H1 (cell line): ENCODE results near the gene NEDD9. TPM values are rescaled to one million over a fixed set of nuclear protein-coding genes. Genes with fewer than 3 reads are reported as not detected.

Experiments used
- CBX5 ChIP-seq: fragments of 300-800, 300-1000 bp; sonication (generic); IDR thresholded peaks from 2 replicates; pipeline ENCODE4 v1.7.1; 2016; ENCODE audit warnings: antibody characterized with exemption, low read length, low read depth
- KDM4A ChIP-seq: IDR thresholded peaks from one replicate; pipeline ENCODE4 v1.7.1; 2012; ENCODE audit warnings: low read depth, mild to moderate bottlenecking, moderate library complexity, low read length, inconsistent platforms; ENCODE audit not compliant: severe bottlenecking
- SP1 ChIP-seq: IDR thresholded peaks from 2 replicates; pipeline ENCODE4 v1.6.1; 2011; ENCODE audit warnings: low read depth, low read length
- ZNF274 ChIP-seq: IDR thresholded peaks from 2 replicates; pipeline ENCODE4 v1.7.0; 2012; ENCODE audit warnings: low read length, borderline replicate concordance; ENCODE audit errors: extremely low read depth
- polyA plus RNA-seq, 7 experiments: library from polyadenylated mRNA; depleted of rRNA in 3 of 7; stranded (reverse) in 5 of 7; unstranded in 2 of 7; fragments of >200 nt in 5 of 7; fragments of 200-250 nt in 2 of 7; gene quantifications; 1 replicate in 5 of 7; 2 replicates in 1 of 7; 4 replicates in 1 of 7; pipeline versions ENCODE4 v1.2.1 to v1.2.3, GENCODE V29; 2011 to 2013; ENCODE audit warnings: missing spikeins in 2 of 7, mixed read lengths in 2 of 7
- total RNA-seq: library from RNA; stranded (reverse); fragmentation: NEBNext Ultra II Directional; extraction: Animal tissue kit (Norgen Biotek cat#: 25700); gene quantifications from 2 replicates; pipeline ENCODE4 v1.2.1, GENCODE V29; 2021
- TF ChIP-seq, protein P1 (sequence below): IDR thresholded peaks from 2 replicates; pipeline ENCODE4 v1.6.1; 2011; ENCODE audit warnings: low read depth, mild to moderate bottlenecking, low read length; ENCODE audit not compliant: insufficient read depth

NEDD9 gene
- total and polyA plus RNA-seq, 2 of the 8 experiments (the other 6 are each of a cell fraction or from before 2014, with no cell fraction given), result 3.6 to 12.0 TPM

DNA sequence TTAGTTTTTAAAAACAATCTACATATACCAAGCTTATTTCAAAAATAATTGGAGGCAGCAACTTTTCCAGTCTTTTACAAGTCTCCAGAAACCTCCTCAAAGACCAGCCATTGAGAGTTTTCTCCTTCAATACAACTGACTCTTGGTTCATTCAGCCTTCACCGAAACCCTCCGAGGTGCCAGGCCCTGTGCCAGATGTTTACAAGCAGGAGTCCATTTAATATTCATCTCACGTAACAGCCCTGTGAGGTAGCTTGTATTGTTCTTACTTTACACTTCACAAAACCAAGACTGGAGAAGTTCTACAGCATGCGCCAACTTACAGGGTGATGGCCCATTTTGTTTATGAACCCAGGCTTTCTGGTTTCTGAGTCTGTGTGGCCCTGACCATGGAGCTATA lies 5.5 kb upstream of the NEDD9 start (continued):
- TF ChIP-seq ZNF274, result no peak
- TF ChIP-seq, protein P1, sequence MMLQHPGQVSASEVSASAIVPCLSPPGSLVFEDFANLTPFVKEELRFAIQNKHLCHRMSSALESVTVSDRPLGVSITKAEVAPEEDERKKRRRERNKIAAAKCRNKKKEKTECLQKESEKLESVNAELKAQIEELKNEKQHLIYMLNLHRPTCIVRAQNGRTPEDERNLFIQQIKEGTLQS, result no peak
- no peak for TF ChIP-seq SP1
- no peak for TF ChIP-seq KDM4A
- no peak for TF ChIP-seq CBX5
